NOMO-1 (cell line): Measurements from ENCODE around the gene TOR2A.
A peak's percentile ranks its signal among the peaks of the same experiment; 100 is the strongest.

ENCODE experiments used
- DNase-seq, 2 experiments: peaks; one replicate each; lab custom pipeline; 2025; ENCODE audit not compliant: unreplicated experiment in 2 of 2; lab: John Stamatoyannopoulos, UW

TOR2A gene

GRCh38 chr9:127744398-127745110, 9.5 kb upstream of the TOR2A start:
- no peak for DNase-seq

GRCh38 chr9:127742435-127743088, 7.5 kb upstream of the TOR2A start:
- DNase-seq: no peak

GRCh38 chr9:127741831-127742434, 6.8 kb upstream of the TOR2A start:
- no peak for DNase-seq

DNA sequence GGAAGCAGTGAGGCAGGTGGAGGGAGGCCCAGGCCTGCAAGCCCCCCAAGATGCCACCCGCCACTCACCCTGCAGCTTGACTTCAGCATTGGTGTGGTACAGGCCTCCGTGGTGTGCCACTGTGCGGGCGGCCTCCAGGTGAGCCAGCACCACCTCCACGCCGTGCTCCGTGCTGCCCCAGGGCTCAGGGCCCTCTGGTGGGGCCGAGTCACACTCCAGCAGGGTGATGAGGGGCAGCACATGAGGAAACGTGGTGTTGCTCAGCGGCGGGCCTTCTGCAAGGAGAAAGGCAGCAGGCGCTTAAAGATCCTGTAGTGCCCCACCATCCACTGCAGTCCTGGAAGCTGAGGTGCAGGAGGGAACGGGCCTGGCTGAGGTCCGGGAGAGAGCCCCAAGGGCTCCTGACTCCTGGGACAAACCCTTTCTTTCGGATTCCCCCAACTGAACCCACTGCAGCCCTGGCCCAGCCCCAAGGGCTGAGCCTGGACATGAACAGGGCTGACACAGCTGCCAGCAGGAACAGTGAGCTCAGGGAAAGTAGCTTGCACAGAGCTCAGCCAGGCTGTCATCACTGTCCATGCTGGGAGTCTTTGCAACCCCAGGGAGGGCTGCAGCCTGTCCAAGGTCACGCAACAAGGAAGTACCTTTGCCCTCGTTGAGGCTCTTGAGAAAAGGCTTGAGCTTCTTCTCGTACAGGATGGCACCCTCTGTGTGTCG, 4.7 kb upstream of the TOR2A start:
- DNase-seq: no peak

DNA sequence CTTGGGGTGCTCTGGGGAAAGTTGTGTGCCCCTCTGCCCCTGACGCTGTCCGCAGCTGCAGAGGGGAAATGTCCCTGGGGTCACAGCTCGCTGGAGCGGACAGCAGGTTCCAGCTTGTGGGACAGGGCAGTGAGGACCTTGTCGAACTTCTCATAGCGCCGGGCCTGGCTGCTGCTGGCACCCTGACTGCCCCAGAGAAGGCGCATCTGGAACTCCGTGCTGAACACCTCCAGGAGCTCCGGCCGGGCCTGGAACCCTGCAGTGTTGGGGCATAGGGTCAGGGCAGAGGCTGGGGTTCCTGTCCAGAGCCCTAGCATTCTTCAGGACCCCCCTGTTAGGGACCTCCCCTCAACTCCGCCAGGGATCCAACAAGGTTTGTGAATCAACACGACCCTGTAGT, 3.6 kb upstream of the TOR2A start:
- no peak for DNase-seq

DNA sequence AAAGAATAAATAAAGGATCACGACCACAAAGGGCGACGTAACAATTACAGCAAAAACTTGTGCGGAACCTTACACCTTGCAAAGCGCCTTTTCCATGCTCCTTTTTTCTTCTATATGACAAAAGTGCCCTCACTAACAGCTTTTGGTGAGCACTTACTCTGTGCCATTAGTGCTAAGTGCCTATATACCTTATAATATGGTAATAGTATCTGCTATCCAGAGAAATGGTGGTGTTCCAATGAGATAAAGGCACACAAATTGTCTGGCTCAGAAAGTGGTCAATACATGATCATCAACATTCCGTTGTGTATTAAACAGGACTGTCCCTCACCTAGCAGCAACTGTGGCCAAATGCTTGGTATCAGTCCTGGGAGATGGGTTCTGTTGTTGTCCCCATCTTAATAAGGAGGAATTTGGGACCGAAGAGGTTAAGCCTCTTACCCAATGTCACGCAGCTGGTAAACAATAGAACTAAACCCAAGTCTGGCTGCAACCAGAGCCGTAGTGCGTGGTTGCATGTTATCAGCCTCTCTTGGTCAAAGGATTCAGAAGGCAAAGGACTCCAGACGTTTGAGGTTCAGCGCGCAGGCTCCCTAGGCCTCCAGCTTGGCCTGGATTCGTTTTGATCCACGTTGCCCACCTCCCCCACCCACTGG, 564 bp upstream of the TOR2A start:
- no peak for DNase-seq

GRCh38 chr9:127734247-127734746, 797 bp downstream of the TOR2A start:
- no peak for DNase-seq

DNA sequence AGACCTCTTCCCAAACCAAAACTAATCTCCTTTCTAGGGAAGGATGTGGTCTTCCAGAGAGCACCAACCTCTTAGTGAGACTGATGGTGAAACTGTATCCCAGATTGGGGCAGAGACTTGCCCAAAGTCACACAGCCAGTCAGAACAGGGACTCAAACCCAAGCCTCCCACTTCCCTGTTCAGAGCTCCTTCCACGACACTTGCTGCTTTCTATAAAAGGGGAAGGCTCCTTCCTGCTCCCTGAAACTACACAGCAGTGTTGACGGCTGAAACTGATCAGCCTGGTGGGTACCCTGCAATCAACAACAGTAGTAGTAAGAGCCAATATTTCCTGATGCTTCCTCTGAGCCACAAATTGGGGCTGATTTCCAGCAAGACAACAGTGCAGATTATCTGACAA, 1.5 kb downstream of the TOR2A start:
- DNase-seq: peak; percentile 11 to 60

GRCh38 chr9:127732444-127732843, 2.6 kb downstream of the TOR2A start:
- no peak for DNase-seq

DNA sequence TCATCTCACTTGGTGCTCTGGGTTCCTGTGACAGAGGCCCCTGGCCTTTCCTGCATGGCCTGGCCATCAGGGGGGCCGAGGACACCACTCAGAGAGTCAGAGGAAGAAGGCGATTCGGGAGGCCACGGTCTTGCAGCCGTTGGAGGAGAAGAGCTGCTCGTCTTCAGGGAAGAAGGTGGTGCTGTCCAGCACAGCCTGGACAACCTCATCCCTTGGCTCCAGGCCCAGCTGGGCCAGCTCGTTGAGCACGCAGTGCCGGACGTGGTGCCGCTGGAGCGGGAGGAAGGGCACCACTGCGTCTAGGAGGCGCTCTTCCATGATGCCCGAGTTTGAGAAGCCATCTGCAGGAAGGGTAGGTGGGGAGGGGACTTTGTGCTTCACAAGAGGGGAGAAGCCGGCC, 3.2 kb downstream of the TOR2A start:
- no peak for DNase-seq

- DNase-seq: no peak
Observed at GRCh38 chr9:127730799-127731410, 4.2 kb downstream of the TOR2A start.

GRCh38 chr9:127730262-127730661, 4.8 kb downstream of the TOR2A start:
- DNase-seq: no peak

DNA sequence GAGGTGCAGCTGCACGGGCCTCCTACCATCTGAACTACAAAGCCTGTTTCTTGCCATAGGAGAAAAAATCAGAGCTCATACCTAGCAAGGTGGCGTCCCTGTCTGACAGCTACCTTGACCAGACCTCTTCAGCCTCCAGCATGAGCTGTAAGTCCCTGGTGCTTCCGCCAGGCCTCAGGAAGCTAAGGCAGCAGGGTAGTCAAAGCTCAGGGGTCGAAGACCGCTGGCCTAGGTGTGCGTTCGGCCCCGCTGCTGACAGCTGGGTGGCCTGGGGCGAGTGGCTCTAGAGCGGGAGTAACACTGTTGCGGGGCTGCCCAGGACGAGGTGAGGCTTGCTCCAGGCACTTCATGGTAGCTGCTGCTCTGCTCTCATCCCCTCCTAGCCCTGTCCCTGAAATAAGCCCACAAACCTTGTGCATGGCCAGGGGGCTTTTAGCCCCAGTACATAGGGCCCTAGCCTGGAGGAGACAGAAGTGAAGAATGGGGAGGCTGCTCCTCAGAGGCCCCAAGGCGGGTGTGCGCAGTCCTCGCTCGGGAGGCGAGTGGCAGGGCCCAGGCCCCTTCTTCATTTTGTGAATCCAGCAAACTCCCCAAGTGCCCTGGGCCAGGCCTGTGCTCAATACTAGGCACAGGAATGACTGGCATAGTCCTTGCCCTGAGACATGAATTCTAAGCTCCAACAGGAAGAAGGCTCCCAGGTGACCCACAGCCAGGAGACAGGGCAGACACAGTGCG, 5.4 kb downstream of the TOR2A start:
- no peak for DNase-seq

DNA sequence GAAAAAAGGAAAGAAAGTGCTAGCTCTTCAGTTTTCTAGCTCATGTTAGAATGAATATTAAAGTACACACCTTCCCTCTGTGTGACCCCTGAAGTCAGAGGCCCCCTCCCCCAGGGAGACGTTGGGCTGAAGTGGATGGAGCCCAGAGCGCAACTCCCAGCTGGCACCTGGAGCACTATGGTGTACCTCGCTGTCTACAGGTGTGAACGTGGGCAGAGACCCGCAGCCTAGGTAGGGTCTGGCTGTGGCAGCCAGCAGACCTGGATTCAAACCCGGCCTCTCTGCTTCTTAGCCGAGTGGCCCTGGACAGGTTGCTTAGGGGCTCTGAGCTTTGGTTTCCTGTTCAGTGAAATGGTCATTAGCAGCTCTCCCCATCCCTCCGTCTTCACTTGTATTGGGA, 6.3 kb downstream of the TOR2A start:
- DNase-seq: no peak

- no peak for DNase-seq
Observed at GRCh38 chr9:127726871-127727270, 8.2 kb downstream of the TOR2A start.

GRCh38 chr9:127724012-127724411, 11.1 kb downstream of the TOR2A start:
- no peak for DNase-seq

DNA sequence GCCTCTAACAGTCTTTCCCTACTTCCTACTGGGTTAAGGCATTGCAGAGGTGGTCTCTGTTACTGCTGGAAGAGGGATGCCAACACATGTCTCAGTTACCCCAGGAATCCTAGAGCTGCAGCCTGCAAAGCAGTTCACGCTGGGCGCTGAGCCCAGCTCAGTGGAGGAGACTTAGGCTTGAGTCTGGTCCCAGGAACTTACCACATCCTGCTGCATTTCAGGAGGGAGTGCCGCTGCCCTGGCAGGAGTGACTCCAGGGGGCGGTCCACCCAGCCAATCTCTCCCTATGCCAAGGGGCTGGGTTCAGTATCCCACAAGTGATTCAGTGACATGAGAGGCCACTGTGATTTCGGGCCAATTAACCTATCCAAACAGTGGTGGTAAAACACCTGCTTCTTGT, 11.7 kb downstream of the TOR2A start:
- no peak for DNase-seq

GRCh38 chr9:127723013-127723412, 12.1 kb downstream of the TOR2A start:
- DNase-seq: no peak

DNA sequence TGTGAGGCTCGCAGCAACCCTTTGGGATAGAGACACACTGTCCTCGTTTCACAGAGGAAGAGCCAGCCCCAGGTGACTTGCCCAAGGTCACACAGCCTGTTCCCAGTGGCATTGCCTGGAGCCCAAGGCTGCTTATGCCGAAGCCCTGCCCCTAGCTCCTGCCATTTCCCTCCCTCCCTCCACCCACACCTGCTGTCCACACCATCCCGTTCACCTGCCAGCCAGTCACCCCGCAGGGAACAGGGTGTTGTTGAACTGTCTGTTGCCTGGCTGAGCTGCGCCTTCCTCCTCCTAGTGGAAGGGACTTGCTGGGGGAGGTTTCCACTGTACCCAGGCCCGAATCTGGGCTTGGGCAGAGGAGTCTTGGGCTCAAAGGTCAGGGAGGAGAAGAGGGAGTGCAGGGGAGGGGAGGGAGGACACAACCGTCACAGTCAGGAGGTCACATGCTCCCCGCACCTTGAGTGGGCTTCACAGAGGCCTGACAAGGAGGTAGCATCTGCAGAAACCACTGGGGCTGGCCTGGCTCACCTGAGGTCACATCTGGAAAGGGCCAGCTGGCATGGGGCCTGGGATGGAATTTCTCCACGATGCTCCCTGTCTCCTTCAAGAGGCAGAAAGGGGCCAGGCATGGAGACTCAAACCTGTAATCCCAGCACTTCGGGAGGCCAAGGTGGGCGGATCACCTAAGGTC, 12.9 kb downstream of the TOR2A start:
- no peak for DNase-seq
